ENCODE data around the gene OCA2.
"Not testable (repeated sequence)": the region's sequence is repeated elsewhere in the genome, so short reads cannot be mapped to it uniquely, and the experiment has no call there.

The OCA2 gene

GRCh38 chr15:27787931-27788330 is 311.2 kb downstream of the OCA2 start:
- DNase-seq (ENCODE audit: low read depth in 2 of 3, low spot score in 2 of 3), result no peak

- DNase-seq (ENCODE audit: low read depth in 2 of 3, low spot score in 2 of 3), result no peak
These were observed 315.0 kb downstream of the OCA2 start for GRCh38 chr15:27784107-27784506.

- no peak for DNase-seq (ENCODE audit: low read depth in 2 of 3, low spot score in 2 of 3)
These were observed 315.4 kb downstream of the OCA2 start for GRCh38 chr15:27783678-27784077.

GRCh38 chr15:27782125-27782524 is 317.0 kb downstream of the OCA2 start:
- no peak for DNase-seq (ENCODE audit: low read depth in 2 of 3, low spot score in 2 of 3)

GRCh38 chr15:27776501-27776900 is 322.6 kb downstream of the OCA2 start:
- DNase-seq (ENCODE audit: low read depth in 2 of 3, low spot score in 2 of 3), result no peak

- DNase-seq (ENCODE audit: low read depth in 2 of 3, low spot score in 2 of 3), result no peak
These were observed 324.5 kb downstream of the OCA2 start for GRCh38 chr15:27774638-27775037.

GRCh38 chr15:27774191-27774590 is 324.9 kb downstream of the OCA2 start:
- DNase-seq (ENCODE audit: low read depth in 2 of 3, low spot score in 2 of 3), result no peak

- DNase-seq (ENCODE audit: low read depth in 2 of 3, low spot score in 2 of 3), result no peak
These were observed 327.2 kb downstream of the OCA2 start for GRCh38 chr15:27771892-27772291.

GRCh38 chr15:27770769-27771554 is 328.2 kb downstream of the OCA2 start:
- DNase-seq (ENCODE audit: low read depth in 2 of 3, low spot score in 2 of 3), result no peak

GRCh38 chr15:27770086-27770607 is 329.0 kb downstream of the OCA2 start:
- DNase-seq (ENCODE audit: low read depth in 2 of 3, low spot score in 2 of 3), result no peak

GRCh38 chr15:27769652-27770051 is 329.5 kb downstream of the OCA2 start:
- no peak for DNase-seq (ENCODE audit: low read depth in 2 of 3, low spot score in 2 of 3)

GRCh38 chr15:27768732-27769475 is 330.2 kb downstream of the OCA2 start:
- no peak for DNase-seq (ENCODE audit: low read depth in 2 of 3, low spot score in 2 of 3)

GRCh38 chr15:27767918-27768640 is 331.0 kb downstream of the OCA2 start:
- no peak for DNase-seq (ENCODE audit: low read depth in 2 of 3, low spot score in 2 of 3)

- DNase-seq (ENCODE audit: low read depth in 2 of 3, low spot score in 2 of 3), result not testable (repeated sequence)
These were observed 331.7 kb downstream of the OCA2 start for GRCh38 chr15:27767430-27767829.

GRCh38 chr15:27764339-27764738 is 334.8 kb downstream of the OCA2 start:
- no peak for DNase-seq (ENCODE audit: low read depth in 2 of 3, low spot score in 2 of 3)

- DNase-seq (ENCODE audit: low read depth in 2 of 3, low spot score in 2 of 3), result no peak
These were observed 335.6 kb downstream of the OCA2 start for GRCh38 chr15:27763514-27763913.

GRCh38 chr15:27762471-27762870 is 336.6 kb downstream of the OCA2 start:
- no peak for DNase-seq (ENCODE audit: low read depth in 2 of 3, low spot score in 2 of 3)

GRCh38 chr15:27757052-27757451 is 342.1 kb downstream of the OCA2 start:
- no peak for DNase-seq (ENCODE audit: low read depth in 2 of 3, low spot score in 2 of 3)

- no peak for DNase-seq (ENCODE audit: low read depth in 2 of 3, low spot score in 2 of 3)
These were observed 346.4 kb downstream of the OCA2 start for GRCh38 chr15:27752691-27753090.

- DNase-seq (ENCODE audit: low read depth in 2 of 3, low spot score in 2 of 3), result no peak
These were observed 351.1 kb downstream of the OCA2 start for GRCh38 chr15:27747997-27748396.

GRCh38 chr15:27746401-27746955 is 352.6 kb downstream of the OCA2 start:
- no peak for DNase-seq (ENCODE audit: low read depth in 2 of 3, low spot score in 2 of 3)

All from activated CD8-positive, alpha-beta memory T cell treated with anti-CD3 and anti-CD28 coated beads for 48 hours (primary cell).